ENCODE measurements around the gene ADGRL2.
"Not testable (repeated sequence)": the region's sequence is repeated elsewhere in the genome, so short reads cannot be mapped to it uniquely, and the experiment has no call there.

- TF ChIP-seq SUZ12 (IDR thresholded peaks at IDR 0.05; ENCODE audit: extremely low read depth, insufficient read depth, insufficient read length); ZNF274 (IDR thresholded peaks at IDR 0.05; ENCODE audit: low read depth, low read length): not testable (repeated sequence)
Observed at GRCh38 chr1:81871091-81871490, 70.4 kb downstream of the ADGRL2 start.

Measured in NT2/D1 (cell line).